ENCODE results near the gene HOOK1.

HOOK1 gene

DNA sequence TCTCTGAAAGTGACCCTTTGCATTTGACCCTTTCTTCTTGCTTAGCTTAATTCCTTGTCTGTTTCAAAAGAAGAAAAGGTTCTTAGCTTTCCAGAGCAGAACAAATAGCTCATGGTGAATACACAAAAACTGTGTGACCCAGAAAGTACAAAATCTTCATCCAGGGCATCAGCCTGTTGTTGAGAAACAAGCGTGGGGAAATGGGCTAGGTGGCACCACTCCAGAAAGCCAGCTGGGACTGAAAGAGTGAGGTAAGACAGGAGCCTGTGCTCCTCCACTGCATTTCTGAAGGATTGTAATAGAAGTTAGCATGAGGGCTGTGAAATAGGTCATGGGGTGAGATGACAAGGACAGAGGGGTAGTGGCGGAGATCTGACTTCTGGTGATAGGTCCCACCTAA is 66.0 kb downstream of the HOOK1 start:
- no peaks in the 10 kb centered on the region for H3K27me3 ChIP-seq (replicated peaks; ENCODE audit: insufficient read depth, low read length)
- H3K4me1 ChIP-seq (ENCODE audit: low read length): peaks cover 13% of the 10 kb centered on the region
- no peaks in the 10 kb centered on the region for H3K9me3 ChIP-seq (replicated peaks; ENCODE audit: insufficient read depth, low read length)
- DNase-seq: no peak
- no peaks in the 10 kb centered on the region for H3K36me3 ChIP-seq (replicated peaks; ENCODE audit: insufficient read depth, low read length)
- no peaks in the 10 kb centered on the region for H3F3A ChIP-seq (ENCODE audit: insufficient read depth, low read length)
- H3K9me2 ChIP-seq (replicated peaks; ENCODE audit: insufficient read depth, low read length): no peaks in the 10 kb centered on the region
- H4K20me1 ChIP-seq (ENCODE audit: insufficient read depth, low read length): no peaks in the 10 kb centered on the region
- H3K27ac ChIP-seq (ENCODE audit: low read length): no peak overlapping the region
- H3K4me2 ChIP-seq (ENCODE audit: low read depth, low read length): no peak overlapping the region
- H3K9ac ChIP-seq (ENCODE audit: low read length): no peak overlapping the region
- H3K79me2 ChIP-seq (ENCODE audit: low read length): no peaks in the 10 kb centered on the region
- TF ChIP-seq, protein P1, sequence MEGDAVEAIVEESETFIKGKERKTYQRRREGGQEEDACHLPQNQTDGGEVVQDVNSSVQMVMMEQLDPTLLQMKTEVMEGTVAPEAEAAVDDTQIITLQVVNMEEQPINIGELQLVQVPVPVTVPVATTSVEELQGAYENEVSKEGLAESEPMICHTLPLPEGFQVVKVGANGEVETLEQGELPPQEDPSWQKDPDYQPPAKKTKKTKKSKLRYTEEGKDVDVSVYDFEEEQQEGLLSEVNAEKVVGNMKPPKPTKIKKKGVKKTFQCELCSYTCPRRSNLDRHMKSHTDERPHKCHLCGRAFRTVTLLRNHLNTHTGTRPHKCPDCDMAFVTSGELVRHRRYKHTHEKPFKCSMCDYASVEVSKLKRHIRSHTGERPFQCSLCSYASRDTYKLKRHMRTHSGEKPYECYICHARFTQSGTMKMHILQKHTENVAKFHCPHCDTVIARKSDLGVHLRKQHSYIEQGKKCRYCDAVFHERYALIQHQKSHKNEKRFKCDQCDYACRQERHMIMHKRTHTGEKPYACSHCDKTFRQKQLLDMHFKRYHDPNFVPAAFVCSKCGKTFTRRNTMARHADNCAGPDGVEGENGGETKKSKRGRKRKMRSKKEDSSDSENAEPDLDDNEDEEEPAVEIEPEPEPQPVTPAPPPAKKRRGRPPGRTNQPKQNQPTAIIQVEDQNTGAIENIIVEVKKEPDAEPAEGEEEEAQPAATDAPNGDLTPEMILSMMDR (IDR thresholded peaks at IDR 0.05; ENCODE audit: low read length): no peak
- TF ChIP-seq EZH2phosphoT487 (IDR thresholded peaks at IDR 0.05; ENCODE audit: low read length) (no peak), EZH2 (optimal IDR thresholded peaks at IDR 0.05; ENCODE audit: low read depth, low read length) (no peak)
- H2AFZ ChIP-seq (ENCODE audit: low read length): no peak overlapping the region
- no peak overlapping the region for H3K4me3 ChIP-seq (ENCODE audit: low read length)

DNA sequence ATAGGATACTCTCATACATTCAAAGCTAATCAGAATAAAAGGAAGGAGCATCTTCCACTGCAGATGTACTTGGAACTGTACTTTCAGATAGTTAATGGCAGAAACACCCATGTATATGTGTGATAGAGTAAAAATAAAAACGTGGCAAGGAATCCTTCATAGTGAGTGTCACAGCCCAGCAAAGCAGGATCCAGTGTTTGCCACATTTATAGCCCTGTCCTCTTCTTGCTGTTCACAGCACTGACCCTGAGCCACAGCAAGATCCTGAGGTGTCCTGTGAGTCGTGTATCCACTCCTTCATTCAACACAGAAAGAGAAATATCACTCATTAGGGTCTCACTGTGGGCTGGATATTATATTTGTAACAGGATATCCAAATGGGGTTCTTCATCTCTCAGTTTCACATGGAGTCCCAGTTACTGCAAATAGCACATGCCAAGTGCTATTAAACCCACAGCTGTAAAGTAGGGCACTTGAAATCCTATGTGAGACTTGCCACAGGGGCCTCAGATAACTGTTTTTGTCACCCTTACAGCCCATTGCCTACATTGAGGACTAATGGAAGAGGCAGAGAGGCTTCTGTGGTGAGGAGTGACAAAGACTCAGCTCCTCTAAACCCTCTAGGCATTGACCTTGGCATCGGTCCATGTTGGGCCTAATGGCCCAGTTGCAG is 70.5 kb downstream of the HOOK1 start:
- Histone ChIP-seq H3F3A (ENCODE audit: insufficient read depth, low read length) (no peaks in the 10 kb centered on the region), H3K27me3 (replicated peaks; ENCODE audit: insufficient read depth, low read length) (no peaks in the 10 kb centered on the region), H4K20me1 (ENCODE audit: insufficient read depth, low read length) (no peaks in the 10 kb centered on the region), H3K9me3 (replicated peaks; ENCODE audit: insufficient read depth, low read length) (no peaks in the 10 kb centered on the region), H3K36me3 (replicated peaks; ENCODE audit: insufficient read depth, low read length) (no peaks in the 10 kb centered on the region), H3K9me2 (replicated peaks; ENCODE audit: insufficient read depth, low read length) (no peaks in the 10 kb centered on the region), H3K4me1 (ENCODE audit: low read length) (peaks cover 17% of the 10 kb centered on the region), H3K9ac (ENCODE audit: low read length) (no peak overlapping the region), H2AFZ (ENCODE audit: low read length) (peak overlapping the region; percentile 14; the same call in 1 of the 2 replicates), H3K79me2 (ENCODE audit: low read length) (no peaks in the 10 kb centered on the region), H3K4me3 (ENCODE audit: low read length) (no peak overlapping the region), H3K27ac (ENCODE audit: low read length) (no peak overlapping the region), H3K4me2 (ENCODE audit: low read depth, low read length) (peak overlapping the region; percentile 25)
- peak; percentile 9 for DNase-seq
- TF ChIP-seq, protein P1 (IDR thresholded peaks at IDR 0.05; ENCODE audit: low read length): no peak
- TF ChIP-seq EZH2phosphoT487 (IDR thresholded peaks at IDR 0.05; ENCODE audit: low read length): no peak
- no peak for TF ChIP-seq EZH2 (optimal IDR thresholded peaks at IDR 0.05; ENCODE audit: low read depth, low read length)

DNA sequence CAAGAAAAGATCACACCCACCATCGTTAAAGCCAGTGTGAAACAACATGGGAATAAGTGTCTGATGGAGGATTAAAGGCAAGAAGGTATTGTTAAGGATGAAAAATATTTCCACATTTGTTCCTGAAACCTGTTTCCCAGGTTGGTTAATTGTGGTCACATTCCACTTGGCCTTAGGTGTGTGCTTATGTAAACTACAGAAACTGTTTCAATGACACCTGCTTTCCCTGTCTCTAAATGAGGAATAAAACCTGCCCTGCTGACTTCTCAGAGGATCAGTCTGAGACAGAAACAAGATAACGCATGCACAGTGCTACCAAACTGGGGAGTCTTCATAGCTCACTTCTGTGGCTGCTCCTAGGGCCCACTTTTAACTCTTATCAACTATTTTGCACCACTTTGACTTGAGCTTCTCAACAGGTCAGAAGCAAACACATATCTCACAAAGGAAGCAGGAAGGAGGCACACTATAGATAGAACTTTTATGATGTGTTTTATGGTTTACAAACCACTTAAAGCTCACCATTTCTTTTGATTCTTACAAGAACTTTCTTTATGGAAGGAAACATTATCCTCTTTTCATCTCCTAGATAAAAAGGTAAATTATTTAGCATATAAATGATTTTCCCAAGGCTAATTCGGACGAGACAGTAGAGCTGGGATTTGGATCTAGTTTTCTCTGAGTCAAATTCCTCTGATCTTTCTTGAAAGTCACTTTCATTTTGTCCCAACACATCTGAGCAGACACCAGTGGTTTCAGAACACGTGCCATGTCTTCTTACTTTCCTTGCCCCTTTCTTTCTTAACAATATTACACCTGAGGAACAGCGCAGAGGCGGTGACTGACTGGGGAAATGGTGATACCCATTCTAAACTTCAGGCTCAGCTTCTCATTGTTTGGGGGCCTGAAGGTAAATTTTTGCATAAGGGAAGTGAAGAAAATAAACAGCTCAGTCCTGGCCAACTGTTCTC is 78.4 kb downstream of the HOOK1 start:
- Histone ChIP-seq H3K4me1 (ENCODE audit: low read length) (peaks cover 4% of the 10 kb centered on the region; the same call in 1 of the 2 replicates), H3K4me3 (ENCODE audit: low read length) (no peak overlapping the region), H3K27ac (ENCODE audit: low read length) (no peak overlapping the region), H3K79me2 (ENCODE audit: low read length) (no peaks in the 10 kb centered on the region), H2AFZ (ENCODE audit: low read length) (no peak overlapping the region), H3F3A (ENCODE audit: insufficient read depth, low read length) (no peaks in the 10 kb centered on the region), H3K9me3 (replicated peaks; ENCODE audit: insufficient read depth, low read length) (no peaks in the 10 kb centered on the region), H3K4me2 (ENCODE audit: low read depth, low read length) (no peak overlapping the region), H3K36me3 (replicated peaks; ENCODE audit: insufficient read depth, low read length) (no peaks in the 10 kb centered on the region), H3K9ac (ENCODE audit: low read length) (no peak overlapping the region), H3K27me3 (replicated peaks; ENCODE audit: insufficient read depth, low read length) (no peaks in the 10 kb centered on the region), H4K20me1 (ENCODE audit: insufficient read depth, low read length) (no peaks in the 10 kb centered on the region), H3K9me2 (replicated peaks; ENCODE audit: insufficient read depth, low read length) (no peaks in the 10 kb centered on the region)
- TF ChIP-seq EZH2phosphoT487 (IDR thresholded peaks at IDR 0.05; ENCODE audit: low read length): no peak
- TF ChIP-seq, protein P1 (IDR thresholded peaks at IDR 0.05; ENCODE audit: low read length): no peak
- no peak for TF ChIP-seq EZH2 (optimal IDR thresholded peaks at IDR 0.05; ENCODE audit: low read depth, low read length)
- DNase-seq: no peak
